GM21528 (cell line): ENCODE measurements around the gene ADCY9.
"Not testable (repeated sequence)": the region's sequence is repeated elsewhere in the genome, so short reads cannot be mapped to it uniquely, and the experiment has no call there.

Experiments
- ATAC-seq: cut with Tn5 transposase; IDR thresholded peaks from one replicate; pipeline ENCODE4 v1.9.1; 2021; ENCODE audit warnings: mild to moderate bottlenecking, moderate library complexity; ENCODE audit not compliant: unreplicated experiment, low FRiP score

Gene ADCY9

DNA sequence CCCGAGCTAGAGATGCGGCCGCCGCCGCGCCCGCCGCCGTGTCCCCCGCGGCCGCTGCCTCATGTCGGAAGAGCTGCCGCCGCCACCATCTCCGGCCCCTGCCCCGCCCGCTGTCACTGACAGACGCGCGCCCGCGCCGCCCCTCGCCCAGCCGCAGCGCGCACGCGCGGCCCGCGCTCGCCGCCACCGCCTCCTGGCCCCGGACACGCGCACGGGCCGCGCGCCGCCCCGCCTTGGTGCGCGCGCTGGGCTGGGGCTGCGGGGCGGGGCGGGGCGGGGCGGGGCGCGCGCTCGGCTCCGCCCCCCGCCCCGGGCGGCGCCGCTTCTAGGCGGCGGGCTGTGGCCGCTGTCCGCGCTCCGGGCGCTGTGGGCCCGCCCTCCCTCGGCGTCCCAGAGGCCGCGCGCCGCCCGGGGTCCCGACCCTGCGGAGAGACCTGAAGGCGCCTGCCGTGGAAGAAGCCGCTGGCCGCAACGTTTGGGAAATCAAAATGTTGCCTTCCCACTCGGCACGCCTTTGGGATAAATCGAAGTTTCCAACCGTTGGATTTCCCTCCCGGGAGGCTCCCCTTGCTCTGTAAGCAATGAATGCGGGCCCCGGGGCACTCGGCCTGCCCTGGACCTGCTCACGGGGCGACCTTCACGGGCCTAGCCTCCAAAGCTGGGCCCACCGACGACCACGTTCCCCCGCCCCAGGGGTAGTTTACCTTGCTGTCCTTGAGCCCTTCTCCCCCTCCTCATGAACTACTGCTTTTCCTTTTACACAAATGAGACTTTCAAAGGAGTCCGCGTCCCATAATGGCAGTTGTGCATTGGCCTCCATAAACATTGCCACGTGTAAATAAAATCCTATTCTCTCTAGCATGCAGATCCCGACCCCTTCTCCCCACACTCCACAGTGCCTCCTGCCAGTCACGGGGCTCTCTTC lies at the start of gene ADCY9:
Gene ADCY9, minus strand, starts transcription at position 118 of the 925 bp plus-strand sequence. CDS start 1,000 bp downstream, outside the sequence.
- no peak for ATAC-seq

- ATAC-seq, result no peak
Observed at GRCh38 chr16:4160658-4161430, 44.6 kb upstream of the ADCY9 start.

DNA sequence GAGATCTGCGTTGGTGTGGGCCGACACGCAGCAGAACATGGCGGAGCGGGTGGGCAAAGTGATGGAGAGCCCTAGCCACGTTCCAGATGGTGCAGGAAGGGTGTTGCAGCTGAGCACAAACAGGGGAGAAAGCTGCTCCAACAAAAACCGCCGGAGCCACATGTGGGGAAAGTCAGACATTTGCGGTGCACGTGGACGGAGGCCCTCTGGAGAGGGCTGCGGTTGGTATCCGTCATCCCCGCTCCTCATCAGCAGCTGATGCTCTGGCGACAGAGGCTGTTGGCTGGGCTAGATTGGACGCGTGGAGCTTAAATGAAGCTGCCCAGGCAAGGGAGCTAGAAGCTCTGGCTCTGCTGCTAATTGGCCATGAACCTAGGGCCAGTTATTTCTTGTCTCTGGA lies 43.5 kb upstream of the ADCY9 start:
- ATAC-seq, result no peak

GRCh38 chr16:4158143-4159093 lies 42.2 kb upstream of the ADCY9 start:
- ATAC-seq, result no peak

GRCh38 chr16:4157376-4157825 lies 41.2 kb upstream of the ADCY9 start:
- ATAC-seq, result no peak

DNA sequence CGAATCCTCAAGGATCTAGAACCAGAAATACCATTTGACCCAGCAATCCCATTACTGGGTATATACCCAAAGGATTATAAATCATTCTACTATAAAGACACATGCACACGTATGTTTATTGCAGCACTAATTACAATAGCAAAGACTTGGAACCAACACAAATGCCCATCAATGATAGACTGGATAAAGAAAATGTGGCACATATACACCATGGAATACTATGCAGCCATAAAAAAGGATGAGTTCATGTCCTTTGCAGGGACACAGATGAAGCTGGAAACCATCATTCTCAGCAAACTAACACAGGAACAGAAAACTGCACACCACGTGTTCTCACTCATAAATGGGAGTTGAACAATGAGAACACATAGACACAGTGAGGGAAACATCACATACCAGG lies 40.3 kb upstream of the ADCY9 start:
- not testable (repeated sequence) for ATAC-seq

DNA sequence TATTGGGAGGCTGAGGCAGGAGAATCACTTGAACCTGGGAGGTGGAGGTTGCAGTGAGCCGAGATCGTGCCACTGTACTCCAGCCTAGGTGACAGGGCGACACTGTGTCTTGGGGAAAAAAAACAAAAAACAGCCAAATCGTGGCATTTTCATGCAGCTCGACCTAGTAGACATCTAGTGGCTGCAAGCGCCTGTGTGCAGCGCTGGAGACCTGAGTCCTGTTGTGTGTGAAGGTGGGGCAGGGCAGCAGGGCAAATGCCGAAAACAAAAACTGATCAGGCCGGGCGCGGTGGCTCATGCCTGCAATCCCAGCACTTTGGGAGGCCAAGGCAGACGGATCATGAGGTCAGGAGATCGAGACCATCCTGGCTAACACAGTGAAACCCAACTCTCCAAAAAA lies 37.1 kb upstream of the ADCY9 start:
- not testable (repeated sequence) for ATAC-seq

- ATAC-seq, result no peak
Observed at GRCh38 chr16:4152267-4152666, 36.0 kb upstream of the ADCY9 start.

- ATAC-seq, result no peak
Observed at GRCh38 chr16:4147236-4147635, 31.0 kb upstream of the ADCY9 start.

- ATAC-seq, result no peak
Observed at GRCh38 chr16:4142268-4142667, 26.0 kb upstream of the ADCY9 start.

GRCh38 chr16:4141604-4142003 lies 25.4 kb upstream of the ADCY9 start:
- ATAC-seq, result no peak

DNA sequence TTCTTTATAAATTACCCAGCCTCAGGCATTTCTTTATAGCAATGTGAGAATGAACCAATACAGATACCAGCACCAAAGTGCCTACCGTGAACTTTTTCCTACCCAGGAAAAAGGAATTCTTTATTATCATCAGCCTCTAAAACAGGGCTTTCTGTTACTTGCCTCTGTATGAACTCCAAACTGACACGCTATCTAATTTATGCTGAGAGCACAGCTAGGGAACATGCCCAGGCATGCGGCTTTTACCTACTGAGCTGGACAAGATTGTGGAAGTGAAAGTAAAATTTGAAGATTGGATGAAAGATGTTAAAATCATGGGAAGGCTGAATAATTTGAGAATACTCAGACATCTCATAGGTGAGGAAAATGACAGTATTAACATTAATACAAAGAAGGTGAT lies 24.4 kb upstream of the ADCY9 start:
- ATAC-seq, result no peak

DNA sequence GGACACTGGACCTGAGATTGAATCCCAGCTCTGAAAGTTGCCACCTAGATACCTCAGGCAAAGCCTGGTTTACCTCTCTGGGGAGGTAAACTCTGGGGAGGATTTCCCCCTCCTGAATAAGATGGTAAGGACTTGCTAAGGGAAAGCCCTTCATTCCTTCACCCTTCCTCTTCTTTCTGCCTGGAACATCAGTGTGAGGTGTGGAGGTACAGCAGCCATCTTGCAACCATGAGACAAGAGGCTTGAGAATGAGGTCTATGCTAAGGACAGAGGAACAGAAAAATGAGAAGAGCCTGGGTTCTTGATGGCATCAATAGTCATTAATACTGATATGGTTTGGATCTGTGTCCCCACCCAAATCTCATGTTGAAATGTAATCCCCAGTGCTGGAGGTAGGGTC lies 23.7 kb upstream of the ADCY9 start:
- ATAC-seq, result no peak

- no peak for ATAC-seq
Observed at GRCh38 chr16:4138713-4139112, 22.5 kb upstream of the ADCY9 start.

- ATAC-seq, result no peak
Observed at GRCh38 chr16:4137438-4137837, 21.2 kb upstream of the ADCY9 start.

GRCh38 chr16:4136229-4136813 lies 20.1 kb upstream of the ADCY9 start:
- no peak for ATAC-seq

GRCh38 chr16:4135537-4135936 lies 19.3 kb upstream of the ADCY9 start:
- no peak for ATAC-seq

DNA sequence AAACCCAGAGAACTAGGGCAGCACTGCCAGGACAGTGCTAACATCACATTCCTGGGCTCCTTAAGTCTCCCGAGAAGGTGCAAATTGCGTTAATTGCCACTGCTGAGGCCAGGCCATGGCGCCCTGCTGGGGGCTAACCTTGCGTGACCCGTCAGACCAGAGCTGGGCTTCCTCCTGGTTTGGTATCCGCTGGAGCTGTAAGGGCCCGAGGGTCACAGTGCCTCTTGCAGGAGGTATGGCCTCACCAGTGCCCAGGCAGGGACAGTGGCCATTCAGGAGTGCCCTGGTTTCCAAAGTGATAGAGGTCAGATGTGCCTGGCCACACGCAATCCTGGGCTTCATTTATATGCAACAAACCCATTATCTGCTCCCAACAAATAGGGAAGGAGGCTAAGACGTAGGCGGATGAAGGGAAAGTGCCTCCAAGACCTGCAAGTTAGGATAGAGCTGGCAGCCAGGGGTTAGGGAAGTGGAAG lies 17.7 kb upstream of the ADCY9 start:
- ATAC-seq, result no peak

DNA sequence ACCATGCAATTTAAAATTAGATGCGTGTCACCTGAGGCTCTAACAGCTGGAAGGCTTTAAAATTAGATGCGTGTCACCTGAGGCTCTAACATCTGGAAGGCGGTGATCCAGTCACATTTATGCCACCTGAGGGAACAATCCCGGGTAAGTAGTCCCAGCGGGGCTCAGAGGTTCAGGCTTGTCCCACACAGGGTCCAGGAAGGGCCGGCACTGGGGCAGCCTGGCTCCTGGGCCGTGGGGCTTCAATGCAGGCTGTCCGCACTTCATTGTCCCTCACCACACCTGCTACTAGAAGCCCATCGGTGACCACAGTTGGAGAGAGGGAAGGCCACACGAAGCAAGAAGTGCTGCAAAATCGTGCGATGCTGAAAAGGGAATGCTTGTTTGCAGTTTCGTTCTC lies 15.4 kb upstream of the ADCY9 start:
- no peak for ATAC-seq
